ENCODE measurements around the gene HEG1.

HEG1 gene

GRCh38 chr3:124938896-124939295 is 116.9 kb downstream of the HEG1 start:
- Histone ChIP-seq H3K4me3 (IDR thresholded peaks at IDR 0.05; ENCODE audit: insufficient read depth, low read depth, low read length) (no peak overlapping the region), H3K27ac (no peak overlapping the region), H2AFZ (ENCODE audit: low read depth) (no peak overlapping the region), H3K36me3 (ENCODE audit: insufficient read depth) (no peaks in the 10 kb centered on the region), H3K9ac (no peak overlapping the region), H4K20me1 (ENCODE audit: insufficient read depth) (no peaks in the 10 kb centered on the region), H3K79me2 (ENCODE audit: insufficient read depth, low read depth) (no peaks in the 10 kb centered on the region), H3K27me3 (ENCODE audit: insufficient read depth, low read depth) (no peaks in the 10 kb centered on the region), H3K4me1 (ENCODE audit: low read depth, poor library complexity, severe bottlenecking) (no peaks in the 10 kb centered on the region), H3K4me2 (no peak overlapping the region)
- TF ChIP-seq CTCF (conservative IDR thresholded peaks at IDR 0.05; ENCODE audit: low read depth, low read length) = no peak

- TF ChIP-seq CTCF (conservative IDR thresholded peaks at IDR 0.05; ENCODE audit: low read depth, low read length) = no peak
- Histone ChIP-seq H2AFZ (ENCODE audit: low read depth) (no peak overlapping the region), H3K9ac (no peak overlapping the region), H3K36me3 (ENCODE audit: insufficient read depth) (no peaks in the 10 kb centered on the region), H3K4me2 (no peak overlapping the region), H3K4me3 (IDR thresholded peaks at IDR 0.05; ENCODE audit: insufficient read depth, low read depth, low read length) (no peak overlapping the region), H3K27me3 (ENCODE audit: insufficient read depth, low read depth) (peaks cover 3% of the 10 kb centered on the region; the same call in 1 of the 2 replicates), H4K20me1 (ENCODE audit: insufficient read depth) (no peaks in the 10 kb centered on the region), H3K79me2 (ENCODE audit: insufficient read depth, low read depth) (no peaks in the 10 kb centered on the region), H3K27ac (no peak overlapping the region), H3K4me1 (ENCODE audit: low read depth, poor library complexity, severe bottlenecking) (no peaks in the 10 kb centered on the region)
Observed at GRCh38 chr3:124937049-124937448, 118.7 kb downstream of the HEG1 start.

GRCh38 chr3:124935794-124936542 is 119.8 kb downstream of the HEG1 start:
- H3K4me3 ChIP-seq (IDR thresholded peaks at IDR 0.05; ENCODE audit: insufficient read depth, low read depth, low read length) = no peak overlapping the region
- no peak overlapping the region for H3K4me2 ChIP-seq
- no peaks in the 10 kb centered on the region for H3K4me1 ChIP-seq (ENCODE audit: low read depth, poor library complexity, severe bottlenecking)
- no peak overlapping the region for H3K9ac ChIP-seq
- H2AFZ ChIP-seq (ENCODE audit: low read depth) = no peak overlapping the region
- TF ChIP-seq CTCF (conservative IDR thresholded peaks at IDR 0.05; ENCODE audit: low read depth, low read length) = no peak
- H4K20me1 ChIP-seq (ENCODE audit: insufficient read depth) = no peaks in the 10 kb centered on the region
- no peak overlapping the region for H3K27ac ChIP-seq
- no peaks in the 10 kb centered on the region for H3K36me3 ChIP-seq (ENCODE audit: insufficient read depth)
- H3K27me3 ChIP-seq (ENCODE audit: insufficient read depth, low read depth) = peaks cover 3% of the 10 kb centered on the region; the same call in 1 of the 2 replicates
- no peaks in the 10 kb centered on the region for H3K79me2 ChIP-seq (ENCODE audit: insufficient read depth, low read depth)

GRCh38 chr3:124935264-124935663 is 120.5 kb downstream of the HEG1 start:
- H3K4me1 ChIP-seq (ENCODE audit: low read depth, poor library complexity, severe bottlenecking) = no peaks in the 10 kb centered on the region
- H3K79me2 ChIP-seq (ENCODE audit: insufficient read depth, low read depth) = no peaks in the 10 kb centered on the region
- no peak overlapping the region for H2AFZ ChIP-seq (ENCODE audit: low read depth)
- peaks cover 6% of the 10 kb centered on the region for H3K27me3 ChIP-seq (ENCODE audit: insufficient read depth, low read depth)
- H3K4me2 ChIP-seq = no peak overlapping the region
- TF ChIP-seq CTCF (conservative IDR thresholded peaks at IDR 0.05; ENCODE audit: low read depth, low read length) = no peak
- no peak overlapping the region for H3K4me3 ChIP-seq (IDR thresholded peaks at IDR 0.05; ENCODE audit: insufficient read depth, low read depth, low read length)
- no peak overlapping the region for H3K27ac ChIP-seq
- H3K9ac ChIP-seq = no peak overlapping the region
- no peaks in the 10 kb centered on the region for H4K20me1 ChIP-seq (ENCODE audit: insufficient read depth)
- no peaks in the 10 kb centered on the region for H3K36me3 ChIP-seq (ENCODE audit: insufficient read depth)

Measured in KMS-11 (cell line).